ENCODE measurements around the gene CYP4V2.

DNA sequence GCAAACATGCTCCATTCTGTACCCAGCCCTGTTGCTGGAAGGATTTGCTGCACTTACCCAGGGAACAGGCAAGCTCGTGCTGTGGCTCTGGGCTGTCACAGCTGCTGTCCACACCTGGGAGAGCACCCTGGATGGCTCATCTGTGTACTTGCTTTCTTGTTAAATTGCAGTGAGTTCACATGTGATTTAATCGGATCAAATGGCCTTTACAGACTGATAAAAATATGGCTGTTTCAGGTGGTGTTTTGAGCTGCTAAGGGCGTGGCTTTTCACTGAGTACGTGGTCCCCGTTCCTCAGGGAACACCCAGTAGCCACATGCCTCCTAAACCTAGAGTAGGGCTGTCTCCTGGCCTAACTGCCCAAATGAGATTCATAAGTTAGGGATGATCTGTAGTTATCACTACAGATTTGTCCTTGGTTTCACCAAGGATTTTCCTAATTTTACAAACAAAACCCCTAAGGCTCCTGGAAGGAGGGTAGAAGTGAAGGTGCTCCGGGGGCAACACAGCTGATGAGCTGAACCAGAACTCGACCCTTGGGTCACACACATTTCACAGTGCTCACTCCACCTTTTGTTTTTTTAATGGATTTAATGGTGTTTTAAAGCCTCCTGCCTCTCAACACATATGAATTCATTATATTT lies 49.6 kb downstream of the CYP4V2 start:
- TF ChIP-seq, protein P1, sequence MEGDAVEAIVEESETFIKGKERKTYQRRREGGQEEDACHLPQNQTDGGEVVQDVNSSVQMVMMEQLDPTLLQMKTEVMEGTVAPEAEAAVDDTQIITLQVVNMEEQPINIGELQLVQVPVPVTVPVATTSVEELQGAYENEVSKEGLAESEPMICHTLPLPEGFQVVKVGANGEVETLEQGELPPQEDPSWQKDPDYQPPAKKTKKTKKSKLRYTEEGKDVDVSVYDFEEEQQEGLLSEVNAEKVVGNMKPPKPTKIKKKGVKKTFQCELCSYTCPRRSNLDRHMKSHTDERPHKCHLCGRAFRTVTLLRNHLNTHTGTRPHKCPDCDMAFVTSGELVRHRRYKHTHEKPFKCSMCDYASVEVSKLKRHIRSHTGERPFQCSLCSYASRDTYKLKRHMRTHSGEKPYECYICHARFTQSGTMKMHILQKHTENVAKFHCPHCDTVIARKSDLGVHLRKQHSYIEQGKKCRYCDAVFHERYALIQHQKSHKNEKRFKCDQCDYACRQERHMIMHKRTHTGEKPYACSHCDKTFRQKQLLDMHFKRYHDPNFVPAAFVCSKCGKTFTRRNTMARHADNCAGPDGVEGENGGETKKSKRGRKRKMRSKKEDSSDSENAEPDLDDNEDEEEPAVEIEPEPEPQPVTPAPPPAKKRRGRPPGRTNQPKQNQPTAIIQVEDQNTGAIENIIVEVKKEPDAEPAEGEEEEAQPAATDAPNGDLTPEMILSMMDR (IDR thresholded peaks at IDR 0.05; ENCODE audit: low read length) = no peak
- TF ChIP-seq EZH2 (IDR thresholded peaks at IDR 0.05; ENCODE audit: borderline replicate concordance, low read length) = no peak

All from OCI-LY1 (cell line).